Transverse colon (tissue), 3 donors: Measurements from ENCODE around the gene TIE1.

Experiments
- CTCF ChIP-seq, 5 experiments: fragments of 200-600 bp in 3 of 5; fragments of 450-650 bp in 2 of 5; sonication (generic) in 3 of 5; IDR thresholded peaks; 1 replicate in 2 of 5; 2 replicates in 3 of 5; pipeline ENCODE4 v1.5.1; 2016 to 2017; ENCODE audit warnings: antibody characterized with exemption in 5 of 5, inconsistent platforms in 3 of 5, mild to moderate bottlenecking in 2 of 5, moderate library complexity in 1 of 5
- POLR2A ChIP-seq: fragments of 450-650 bp; IDR thresholded peaks from one replicate; pipeline ENCODE4 v1.6.1; 2016; ENCODE audit warnings: antibody characterized with exemption, mild to moderate bottlenecking, moderate library complexity

GRCh38 chr1:43305461-43305860, 4.7 kb downstream of the TIE1 start:
- no peak for TF ChIP-seq CTCF (IDR thresholded peaks at IDR 0.05)
- TF ChIP-seq POLR2A = no peak
